ENCODE data around the gene SF3B4. TPM values are rescaled to one million over a fixed set of nuclear protein-coding genes. Genes with fewer than 3 reads are reported as not detected.
"Not testable (repeated sequence)": the region's sequence is repeated elsewhere in the genome, so short reads cannot be mapped to it uniquely, and the experiment has no call there.

Gene SF3B4
- total and polyA plus RNA-seq, 4 donors = 19.6 to 48.1 (median 37.7) TPM

- Histone ChIP-seq H3K9ac (ENCODE audit: insufficient read depth in 1 of 2, low read length in 2 of 2) (peak overlapping the region; percentile 98 to 100), H3K27me3 (ENCODE audit: control insufficient read depth in 3 of 3, insufficient read depth in 3 of 3, low read length in 2 of 3) (no peaks in the 10 kb centered on the region), H3K4me1 (ENCODE audit: control insufficient read depth in 5 of 5, insufficient read depth in 5 of 5, low read length in 5 of 5) (peaks cover 0 to 26% (median 13%) of the 10 kb centered on the region in 5 donors), H3K9me3 (ENCODE audit: control insufficient read depth in 4 of 4, insufficient read depth in 3 of 4, low read length in 3 of 4) (no peaks in the 10 kb centered on the region), H3K36me3 (ENCODE audit: control insufficient read depth in 4 of 4, insufficient read depth in 4 of 4, low read length in 4 of 4) (peaks cover 0 to 5% (median 0%) of the 10 kb centered on the region in 4 donors), H3K4me3 (peak overlapping the region; percentile 55), H3K27ac (ENCODE audit: low read depth in 1 of 2, low read length in 1 of 2) (peak overlapping the region; percentile 94 to 98)
- ATAC-seq (ENCODE audit: insufficient read depth, low FRiP score) (peak; percentile 50), DNase-seq (peak; percentile 92 to 99 (median 99))
- TF ChIP-seq CTCF (IDR thresholded peaks at IDR 0.05; ENCODE audit: control extremely low read depth, extremely low read depth) = no peak
- 0% methylated on average over 46 of the region's 46 CpGs for WGBS, 2 donors
These were observed 40.0 kb downstream of the SF3B4 start for GRCh38 chr1:149887456-149888246.

GRCh38 chr1:149887196-149887455, 40.5 kb downstream of the SF3B4 start:
- Histone ChIP-seq H3K4me3 (peak overlapping the region; percentile 55), H3K9ac (ENCODE audit: insufficient read depth in 1 of 2, low read length in 2 of 2) (peak overlapping the region; percentile 98 to 100), H3K4me1 (ENCODE audit: control insufficient read depth in 5 of 5, insufficient read depth in 5 of 5, low read length in 5 of 5) (peaks cover 0 to 26% (median 13%) of the 10 kb centered on the region in 5 donors), H3K27ac (ENCODE audit: low read depth in 1 of 2, low read length in 1 of 2) (peak overlapping the region; percentile 94 to 98)
- WGBS, 2 donors = 0% methylated on average over 8 to 13 of the region's 13 CpGs
- H3K9me3 ChIP-seq (ENCODE audit: control insufficient read depth in 4 of 4, insufficient read depth in 3 of 4, low read length in 3 of 4); H3K36me3 ChIP-seq (ENCODE audit: control insufficient read depth in 4 of 4, insufficient read depth in 4 of 4, low read length in 4 of 4); H3K27me3 ChIP-seq (ENCODE audit: control insufficient read depth in 3 of 3, insufficient read depth in 3 of 3, low read length in 2 of 3); ATAC-seq (ENCODE audit: insufficient read depth, low FRiP score); DNase-seq: not testable (repeated sequence)

GRCh38 chr1:149886396-149887195, 41.0 kb downstream of the SF3B4 start:
- Histone ChIP-seq H3K9me3 (ENCODE audit: control insufficient read depth in 4 of 4, insufficient read depth in 3 of 4, low read length in 3 of 4) (no peaks in the 10 kb centered on the region), H3K27me3 (ENCODE audit: control insufficient read depth in 3 of 3, insufficient read depth in 3 of 3, low read length in 2 of 3) (no peaks in the 10 kb centered on the region), H3K9ac (ENCODE audit: insufficient read depth in 1 of 2, low read length in 2 of 2) (peak overlapping the region; percentile 98 to 100), H3K4me3 (peak overlapping the region; percentile 65), H3K27ac (ENCODE audit: low read depth in 1 of 2, low read length in 1 of 2) (peak overlapping the region; percentile 96 to 98), H3K4me1 (ENCODE audit: control insufficient read depth in 5 of 5, insufficient read depth in 5 of 5, low read length in 5 of 5) (peaks cover 0 to 26% (median 13%) of the 10 kb centered on the region in 5 donors), H3K36me3 (ENCODE audit: control insufficient read depth in 4 of 4, insufficient read depth in 4 of 4, low read length in 4 of 4) (peaks cover 0 to 5% (median 0%) of the 10 kb centered on the region in 4 donors)
- peak; percentile 96 to 100 (median 100) for DNase-seq
- ATAC-seq (ENCODE audit: insufficient read depth, low FRiP score) = peak; percentile 86
- TF ChIP-seq CTCF (IDR thresholded peaks at IDR 0.05; ENCODE audit: control extremely low read depth, extremely low read depth) = no peak
- 0% methylated on average over 62 of the region's 62 CpGs for WGBS, 2 donors

GRCh38 chr1:149886121-149886395, 41.5 kb downstream of the SF3B4 start:
- Histone ChIP-seq H3K9ac (ENCODE audit: insufficient read depth in 1 of 2, low read length in 2 of 2) (peak overlapping the region; percentile 98 to 100), H3K4me1 (ENCODE audit: control insufficient read depth in 5 of 5, insufficient read depth in 5 of 5, low read length in 5 of 5) (peaks cover 0 to 26% (median 13%) of the 10 kb centered on the region in 5 donors), H3K27ac (ENCODE audit: low read depth in 1 of 2, low read length in 1 of 2) (peak overlapping the region; percentile 96), H3K4me3 (peak overlapping the region; percentile 65)
- not testable (repeated sequence) for DNase-seq; H3K36me3 ChIP-seq (ENCODE audit: control insufficient read depth in 4 of 4, insufficient read depth in 4 of 4, low read length in 4 of 4); H3K9me3 ChIP-seq (ENCODE audit: control insufficient read depth in 4 of 4, insufficient read depth in 3 of 4, low read length in 3 of 4); ATAC-seq (ENCODE audit: insufficient read depth, low FRiP score); H3K27me3 ChIP-seq (ENCODE audit: control insufficient read depth in 3 of 3, insufficient read depth in 3 of 3, low read length in 2 of 3)
- WGBS, 2 donors = 0% methylated on average over 16 to 19 of the region's 19 CpGs
